Central memory CD8-positive, alpha-beta T cell (primary cell): ENCODE data around the gene H6PD.

Experiments used
- ATAC-seq: fragments of 150-1000 bp; cut with Tn5 transposase; replicated peaks from 2 replicates; pipeline ENCODE4 v1.10.0; 2022; ENCODE audit warnings: mild to moderate bottlenecking, moderate FRiP score, moderate number of reproducible peaks; ENCODE audit not compliant: poor library complexity, severe bottlenecking; ENCODE audit errors: extremely low read depth
- DNase-seq, 2 donors: peaks; one replicate each; pipeline ENCODE4 v3.0.0; 2021; ENCODE audit warnings: low spot score in 2 of 2
- H3K27ac Mint-ChIP-seq: one replicate; pipeline ENCODE4 v1.8.0; 2022; ENCODE audit warnings: low read depth, mild to moderate bottlenecking, moderate library complexity, mixed read lengths
- H3K27me3 Mint-ChIP-seq: one replicate; pipeline ENCODE4 v1.8.0; 2022; ENCODE audit warnings: mixed read lengths
- H3K36me3 Mint-ChIP-seq: one replicate; pipeline ENCODE4 v1.8.0; 2022; ENCODE audit warnings: mild to moderate bottlenecking, moderate library complexity, mixed read lengths; ENCODE audit not compliant: insufficient read depth
- H3K4me1 Mint-ChIP-seq: one replicate; pipeline ENCODE4 v1.8.0; 2022; ENCODE audit warnings: mixed read lengths
- H3K4me3 Mint-ChIP-seq: one replicate; pipeline ENCODE4 v1.8.0; 2022; ENCODE audit warnings: mild to moderate bottlenecking, moderate library complexity, mixed read lengths
- H3K9me3 Mint-ChIP-seq: one replicate; pipeline ENCODE4 v1.8.0; 2022; ENCODE audit warnings: mixed read lengths

The H6PD gene, protein sequence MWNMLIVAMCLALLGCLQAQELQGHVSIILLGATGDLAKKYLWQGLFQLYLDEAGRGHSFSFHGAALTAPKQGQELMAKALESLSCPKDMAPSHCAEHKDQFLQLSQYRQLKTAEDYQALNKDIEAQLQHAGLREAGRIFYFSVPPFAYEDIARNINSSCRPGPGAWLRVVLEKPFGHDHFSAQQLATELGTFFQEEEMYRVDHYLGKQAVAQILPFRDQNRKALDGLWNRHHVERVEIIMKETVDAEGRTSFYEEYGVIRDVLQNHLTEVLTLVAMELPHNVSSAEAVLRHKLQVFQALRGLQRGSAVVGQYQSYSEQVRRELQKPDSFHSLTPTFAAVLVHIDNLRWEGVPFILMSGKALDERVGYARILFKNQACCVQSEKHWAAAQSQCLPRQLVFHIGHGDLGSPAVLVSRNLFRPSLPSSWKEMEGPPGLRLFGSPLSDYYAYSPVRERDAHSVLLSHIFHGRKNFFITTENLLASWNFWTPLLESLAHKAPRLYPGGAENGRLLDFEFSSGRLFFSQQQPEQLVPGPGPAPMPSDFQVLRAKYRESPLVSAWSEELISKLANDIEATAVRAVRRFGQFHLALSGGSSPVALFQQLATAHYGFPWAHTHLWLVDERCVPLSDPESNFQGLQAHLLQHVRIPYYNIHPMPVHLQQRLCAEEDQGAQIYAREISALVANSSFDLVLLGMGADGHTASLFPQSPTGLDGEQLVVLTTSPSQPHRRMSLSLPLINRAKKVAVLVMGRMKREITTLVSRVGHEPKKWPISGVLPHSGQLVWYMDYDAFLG

DNA sequence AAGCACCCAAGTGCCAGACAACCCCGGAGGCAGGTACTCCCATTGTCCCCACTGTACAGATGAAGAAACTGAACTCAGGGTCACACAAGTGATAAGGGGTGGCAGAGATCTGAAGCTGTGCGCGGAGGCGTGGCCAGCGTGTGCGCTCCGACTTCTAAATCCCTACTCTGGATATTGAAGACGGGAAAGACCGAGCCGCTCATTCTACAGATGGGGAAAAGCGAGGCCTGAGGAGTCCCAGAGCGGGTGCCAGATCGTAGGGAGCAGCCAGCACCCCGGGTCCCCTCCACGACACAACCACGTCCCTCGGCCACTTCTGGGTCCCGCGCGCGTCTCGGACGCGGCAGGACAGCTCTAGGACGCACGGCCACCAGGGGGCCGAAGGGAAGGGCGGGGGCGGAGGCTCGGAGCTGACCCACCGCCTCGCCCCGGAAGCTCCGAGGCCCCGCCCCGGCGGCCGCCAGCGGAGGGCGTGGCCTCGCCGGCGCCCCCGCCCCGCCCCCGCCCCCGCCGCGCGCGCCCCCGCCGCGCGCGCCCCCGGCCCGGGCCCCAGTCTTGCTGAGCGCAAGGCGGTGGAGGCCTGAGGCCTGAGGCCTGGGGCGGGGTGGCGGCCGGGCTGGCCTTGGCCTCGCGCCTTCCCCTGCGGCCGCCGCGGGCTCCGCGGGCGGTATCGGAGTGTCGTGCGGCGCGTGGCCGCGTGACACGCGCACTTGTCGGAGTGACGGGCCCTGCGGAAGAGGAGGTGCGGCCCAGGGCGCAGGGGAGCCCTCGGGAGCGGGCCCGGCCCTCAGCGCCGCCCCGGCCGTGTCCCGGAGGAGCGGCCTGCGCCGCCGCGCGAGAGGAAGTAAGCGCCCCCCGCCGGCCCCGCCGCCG is at the start of gene H6PD:
Gene H6PD (plus strand): TSS at position 552 of the 873 bp plus-strand sequence. CDS start 10,161 bp downstream, outside the sequence.
- Mint-ChIP-seq H3K36me3 (peaks cover 2% of the 10 kb centered on the region), H3K27ac (peak within 1 kb of the TSS; percentile 98), H3K27me3 (no peaks in the 10 kb centered on the region), H3K9me3 (no peaks in the 10 kb centered on the region), H3K4me1 (peaks cover 30% of the 10 kb centered on the region), H3K4me3 (peak within 1 kb of the TSS; percentile 98)
- DNase-seq (peak; percentile 55 to 56), ATAC-seq (peak; percentile 75)

DNA sequence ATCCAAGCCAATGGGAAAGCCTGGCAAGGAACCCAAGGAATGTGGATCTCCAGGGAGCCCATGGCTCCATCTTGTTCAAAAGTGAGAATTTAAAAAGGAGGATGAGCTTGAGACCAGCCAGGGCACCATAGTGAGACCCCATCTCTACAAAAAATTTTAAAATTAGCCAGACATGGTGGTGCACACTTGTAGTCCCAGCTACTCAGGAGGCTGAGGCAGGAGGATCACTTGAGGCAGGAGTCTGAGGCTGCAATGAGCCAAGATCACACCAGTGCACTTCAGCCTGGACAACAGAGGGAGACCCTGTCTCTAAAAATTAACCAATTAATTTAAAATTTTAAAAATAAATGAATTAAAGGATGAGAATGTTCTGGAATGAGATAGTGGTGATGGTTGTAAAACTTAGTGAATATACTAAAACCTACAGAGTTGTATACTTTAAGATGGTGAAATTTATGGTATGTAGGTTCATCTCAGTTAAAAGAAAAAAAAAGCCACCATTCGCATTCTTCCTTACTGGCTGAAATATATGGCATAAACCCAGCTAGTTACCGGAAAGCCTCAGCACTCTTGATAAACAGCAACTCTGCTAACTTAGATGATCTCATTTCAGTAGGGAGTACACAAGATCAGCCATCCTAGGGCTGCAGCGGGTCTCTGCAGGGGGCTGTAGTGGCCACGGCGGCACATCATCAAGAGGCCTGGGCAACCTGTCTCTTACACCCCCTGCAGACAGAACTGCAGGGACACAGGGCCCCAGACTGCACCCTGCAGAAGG is 48.3 kb upstream of the H6PD start:
- ATAC-seq (no peak), DNase-seq (no peak)
- no peak overlapping the region for H3K4me3 Mint-ChIP-seq
- peaks cover 5% of the 10 kb centered on the region for H3K4me1 Mint-ChIP-seq
- peaks cover 25% of the 10 kb centered on the region for H3K27me3 Mint-ChIP-seq
- no peaks in the 10 kb centered on the region for H3K36me3 Mint-ChIP-seq
- H3K27ac Mint-ChIP-seq: no peak overlapping the region
- H3K9me3 Mint-ChIP-seq: no peaks in the 10 kb centered on the region

DNA sequence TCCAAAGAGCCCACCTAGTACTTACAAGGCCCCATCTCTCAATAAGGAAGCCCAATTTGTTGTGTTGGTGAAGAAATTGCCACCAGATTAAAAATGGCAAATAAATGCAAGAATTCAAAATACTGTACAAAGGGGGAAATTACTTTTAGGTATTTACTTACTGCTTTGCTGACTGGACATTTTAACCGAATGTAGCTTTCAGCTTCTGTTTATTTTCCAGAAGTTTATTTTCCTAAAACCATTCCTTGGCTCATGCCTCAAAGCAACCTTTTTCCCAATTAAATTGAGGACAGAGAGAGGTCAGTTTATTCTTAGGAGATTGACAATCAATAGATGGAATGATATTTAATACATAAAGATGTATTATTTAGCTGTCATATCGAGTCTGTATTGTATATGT is 47.6 kb upstream of the H6PD start:
- no peaks in the 10 kb centered on the region for H3K4me1 Mint-ChIP-seq

DNA sequence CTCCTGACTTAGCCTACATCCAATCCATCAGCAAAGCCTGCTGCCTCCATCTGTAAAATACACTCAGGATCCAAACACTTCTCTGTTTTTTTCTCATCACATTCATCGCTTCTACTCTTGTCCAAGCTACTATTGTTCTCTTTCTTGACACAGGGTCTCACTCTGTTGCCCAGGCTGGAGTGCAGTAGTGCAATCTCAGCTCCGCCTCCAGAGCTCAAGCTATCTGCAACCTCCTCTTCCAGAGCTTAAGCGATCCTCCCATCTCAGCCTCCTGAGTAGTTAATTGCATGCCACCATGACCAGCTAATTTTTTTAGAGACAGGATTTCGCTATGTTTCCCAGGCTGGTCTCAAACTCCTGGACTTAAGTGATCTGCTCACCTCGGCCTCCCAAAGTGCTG is 44.3 kb upstream of the H6PD start:
- Mint-ChIP-seq H3K27me3 (peaks cover 47% of the 10 kb centered on the region), H3K9me3 (no peaks in the 10 kb centered on the region), H3K4me1 (no peaks in the 10 kb centered on the region), H3K4me3 (no peak overlapping the region), H3K27ac (no peak overlapping the region), H3K36me3 (no peaks in the 10 kb centered on the region)
- ATAC-seq (no peak), DNase-seq (no peak)

More for the DNA sequence above, 47.6 kb upstream of the H6PD start:
- Mint-ChIP-seq H3K27ac (no peak overlapping the region), H3K27me3 (peaks cover 26% of the 10 kb centered on the region), H3K36me3 (no peaks in the 10 kb centered on the region), H3K4me3 (no peak overlapping the region), H3K9me3 (no peaks in the 10 kb centered on the region)
- ATAC-seq: no peak
- DNase-seq: no peak

DNA sequence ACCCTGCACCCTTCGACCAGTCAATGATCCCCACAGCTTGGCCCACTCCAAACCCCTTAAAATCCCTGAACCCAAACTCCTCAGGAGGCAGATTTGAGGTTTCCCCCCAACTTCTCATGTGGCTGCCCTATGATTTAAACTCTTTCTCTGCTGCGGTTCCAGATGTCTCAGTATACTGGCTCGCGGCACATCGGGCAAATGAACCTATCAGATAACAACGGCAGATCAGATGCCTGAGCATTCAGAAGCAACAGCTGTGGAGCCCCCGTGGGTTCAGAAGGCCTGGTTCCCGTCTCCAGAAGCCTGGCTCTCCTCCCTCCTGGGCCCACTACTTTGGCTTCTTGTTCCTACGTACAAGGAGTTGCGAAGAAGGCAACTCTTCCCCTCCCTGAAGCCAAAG is 43.3 kb upstream of the H6PD start:
- peaks cover 55% of the 10 kb centered on the region for H3K27me3 Mint-ChIP-seq

DNA sequence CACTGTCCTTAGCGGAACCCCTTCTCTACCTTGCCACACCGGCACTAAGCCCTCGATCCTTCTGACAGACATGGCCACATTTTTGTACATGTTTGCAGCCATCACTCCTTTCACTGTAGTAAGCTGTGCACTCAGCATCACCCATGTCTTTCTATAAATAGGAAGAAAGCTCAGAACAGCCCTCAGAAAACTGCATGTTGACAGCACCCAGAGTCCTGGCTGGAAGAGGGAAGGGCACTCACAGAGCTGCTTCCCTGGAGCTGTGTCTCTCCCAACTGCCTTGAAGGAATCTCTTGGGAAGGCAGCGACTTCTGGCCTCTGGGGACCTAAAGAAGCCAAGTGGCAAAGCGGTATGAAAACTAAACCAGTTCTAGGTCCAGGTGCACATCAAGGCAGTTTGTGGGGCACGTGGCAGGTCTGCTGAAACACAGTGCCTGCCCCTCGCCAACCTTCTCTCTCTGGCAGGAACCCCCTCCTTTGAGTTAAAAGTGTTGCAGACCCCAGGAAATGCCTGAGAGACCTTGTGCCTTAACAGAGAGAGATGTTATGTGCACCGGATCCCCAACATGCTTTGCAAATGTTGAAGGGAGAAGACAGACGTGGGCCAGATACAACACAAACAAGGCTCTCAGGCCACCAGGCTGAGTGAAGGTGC is 41.9 kb upstream of the H6PD start:
- Mint-ChIP-seq H3K9me3 (no peaks in the 10 kb centered on the region), H3K27ac (no peak overlapping the region), H3K36me3 (no peaks in the 10 kb centered on the region), H3K27me3 (peaks cover 70% of the 10 kb centered on the region), H3K4me1 (no peaks in the 10 kb centered on the region), H3K4me3 (no peak overlapping the region)
- ATAC-seq: no peak
- DNase-seq: no peak

More for the DNA sequence above, 43.3 kb upstream of the H6PD start:
- Mint-ChIP-seq H3K36me3 (no peaks in the 10 kb centered on the region), H3K9me3 (no peaks in the 10 kb centered on the region), H3K4me3 (no peak overlapping the region), H3K27ac (no peak overlapping the region), H3K4me1 (no peaks in the 10 kb centered on the region)
- DNase-seq (no peak), ATAC-seq (no peak)

DNA sequence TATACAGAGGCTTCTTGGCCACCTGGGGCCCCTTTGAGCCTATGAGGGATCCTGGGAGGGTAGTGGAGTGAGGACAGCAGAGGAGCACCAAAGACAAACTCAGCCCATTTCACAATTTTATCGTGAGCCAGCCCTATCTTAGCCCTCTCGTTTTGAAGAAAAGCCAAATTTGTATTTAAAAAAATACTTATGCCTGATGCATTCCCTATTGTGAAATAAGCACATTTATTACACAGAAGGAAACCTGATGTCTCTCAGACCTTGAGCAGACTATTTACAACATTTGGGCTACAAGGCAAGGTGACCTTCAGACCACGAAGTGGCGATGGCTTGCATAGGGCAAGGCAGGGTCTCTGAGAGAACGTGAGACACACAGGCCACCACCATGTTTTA is 41.3 kb upstream of the H6PD start:
- Mint-ChIP-seq H3K4me3 (no peak overlapping the region), H3K27me3 (peaks cover 75% of the 10 kb centered on the region), H3K4me1 (no peaks in the 10 kb centered on the region), H3K27ac (no peak overlapping the region), H3K9me3 (no peaks in the 10 kb centered on the region), H3K36me3 (no peaks in the 10 kb centered on the region)
- no peak for ATAC-seq
- no peak for DNase-seq

DNA sequence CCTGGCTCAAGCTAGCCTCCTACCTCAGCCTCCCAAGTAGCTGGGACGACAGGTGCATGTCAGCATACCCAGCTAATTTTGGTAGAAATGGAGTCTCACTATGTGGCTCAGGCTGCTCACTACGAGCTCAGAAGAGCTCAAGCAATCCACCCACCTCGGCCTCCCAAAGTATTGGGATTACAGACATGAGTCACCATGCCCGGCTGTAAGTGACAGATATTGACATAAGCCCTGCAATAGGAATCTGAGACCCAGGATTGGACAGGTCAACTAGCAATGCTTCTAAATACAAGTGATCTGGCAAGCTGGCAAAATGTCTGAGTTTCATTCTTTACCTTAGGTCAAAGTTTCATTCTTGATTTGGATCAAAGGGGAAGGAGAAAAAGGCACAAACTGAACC is 40.5 kb upstream of the H6PD start:
- no peaks in the 10 kb centered on the region for H3K9me3 Mint-ChIP-seq
- ATAC-seq: no peak
- peaks cover 83% of the 10 kb centered on the region for H3K27me3 Mint-ChIP-seq
- H3K4me1 Mint-ChIP-seq: no peaks in the 10 kb centered on the region
- H3K4me3 Mint-ChIP-seq: no peak overlapping the region
- H3K36me3 Mint-ChIP-seq: no peaks in the 10 kb centered on the region
- DNase-seq: no peak
- no peak overlapping the region for H3K27ac Mint-ChIP-seq

DNA sequence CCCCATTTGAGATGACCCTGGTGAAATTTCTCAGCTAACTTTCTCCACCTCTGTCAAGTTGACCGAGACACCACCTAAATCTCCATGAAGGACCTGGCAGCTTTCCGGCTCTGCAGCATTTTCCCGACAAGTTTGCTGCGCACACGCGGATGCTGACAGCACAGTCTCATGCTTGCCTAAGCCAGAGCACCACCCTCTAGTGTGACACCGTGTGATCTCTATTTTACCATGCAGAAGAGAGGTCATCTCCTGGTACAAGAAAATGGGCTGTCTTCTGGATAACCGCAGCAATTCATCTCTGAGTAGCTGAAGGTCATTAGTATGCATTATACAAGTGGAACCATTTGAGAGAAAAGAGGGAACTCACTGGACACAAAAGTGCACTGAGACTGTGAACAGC is 38.9 kb upstream of the H6PD start:
- ATAC-seq (no peak), DNase-seq (no peak)
- H3K4me1 Mint-ChIP-seq: peaks cover 3% of the 10 kb centered on the region
- no peaks in the 10 kb centered on the region for H3K36me3 Mint-ChIP-seq
- H3K27me3 Mint-ChIP-seq: peaks cover 87% of the 10 kb centered on the region
- H3K27ac Mint-ChIP-seq: no peak overlapping the region
- no peaks in the 10 kb centered on the region for H3K9me3 Mint-ChIP-seq
- no peak overlapping the region for H3K4me3 Mint-ChIP-seq

DNA sequence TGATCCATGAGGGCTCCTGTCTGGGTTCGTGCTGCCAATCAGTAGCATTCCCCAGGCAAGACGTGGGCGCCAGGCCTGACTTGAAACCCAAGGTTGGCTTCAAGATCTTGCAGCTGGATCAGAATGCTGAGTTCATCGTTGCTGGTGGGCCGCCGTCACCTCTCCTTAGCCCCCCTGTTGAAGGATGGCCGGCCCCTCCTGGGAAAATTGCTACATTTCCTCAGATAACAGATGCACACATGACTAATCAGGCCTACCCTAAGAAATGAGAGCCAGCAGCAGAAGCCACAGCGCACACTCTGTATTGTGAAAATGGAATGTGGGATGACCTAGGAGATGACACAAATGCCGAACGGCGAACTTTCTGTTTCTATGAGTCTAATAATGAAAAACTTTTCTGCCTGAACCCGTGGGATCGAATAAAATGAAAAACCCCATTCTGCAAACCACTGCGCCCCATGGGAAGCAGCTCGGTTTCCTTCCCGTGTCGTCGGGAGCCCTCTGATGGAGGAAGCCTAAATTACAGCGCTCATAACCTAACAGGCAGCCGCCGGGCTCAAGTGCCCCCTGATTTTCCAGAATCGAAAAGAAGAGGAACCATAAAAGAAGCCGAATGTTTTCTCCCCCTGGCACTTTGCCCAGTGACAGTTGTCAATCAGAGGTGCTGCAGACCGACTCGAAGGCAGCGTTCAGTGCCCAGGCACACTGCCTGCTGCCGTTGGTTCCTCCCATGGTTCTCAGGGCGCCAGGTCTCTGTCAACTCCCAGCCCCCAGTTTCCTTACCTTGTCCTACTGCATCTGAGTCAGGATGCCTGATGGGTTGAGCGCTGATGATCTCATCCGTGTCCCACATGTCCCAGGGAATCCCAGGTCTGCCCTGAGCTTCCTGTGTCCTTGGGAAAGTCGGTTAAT is 38.2 kb upstream of the H6PD start:
- H3K27me3 Mint-ChIP-seq: peaks cover 87% of the 10 kb centered on the region
- no peaks in the 10 kb centered on the region for H3K36me3 Mint-ChIP-seq
- no peak for ATAC-seq
- no peaks in the 10 kb centered on the region for H3K9me3 Mint-ChIP-seq
- no peak overlapping the region for H3K27ac Mint-ChIP-seq
- H3K4me3 Mint-ChIP-seq: no peak overlapping the region
- peaks cover 10% of the 10 kb centered on the region for H3K4me1 Mint-ChIP-seq
- peak; percentile 13 to 24 for DNase-seq
